OCI-LY3 (cell line): Measurements from ENCODE around the gene RELCH.

Experiments used
- EZH2phosphoT487 ChIP-seq: fragments of 200-600 bp; shearing (Covaris generic); IDR thresholded peaks from 2 replicates; pipeline ENCODE4 v1.6.1; 2018; ENCODE audit warnings: antibody characterized with exemption, mixed run types, low read depth
- TF ChIP-seq, protein P1 (sequence below): fragments of 200-600, 300-600 bp; sonication (generic); IDR thresholded peaks from 2 replicates; pipeline ENCODE4 v1.5.1; 2014; ENCODE audit warnings: antibody characterized with exemption, low read length, low read depth

DNA sequence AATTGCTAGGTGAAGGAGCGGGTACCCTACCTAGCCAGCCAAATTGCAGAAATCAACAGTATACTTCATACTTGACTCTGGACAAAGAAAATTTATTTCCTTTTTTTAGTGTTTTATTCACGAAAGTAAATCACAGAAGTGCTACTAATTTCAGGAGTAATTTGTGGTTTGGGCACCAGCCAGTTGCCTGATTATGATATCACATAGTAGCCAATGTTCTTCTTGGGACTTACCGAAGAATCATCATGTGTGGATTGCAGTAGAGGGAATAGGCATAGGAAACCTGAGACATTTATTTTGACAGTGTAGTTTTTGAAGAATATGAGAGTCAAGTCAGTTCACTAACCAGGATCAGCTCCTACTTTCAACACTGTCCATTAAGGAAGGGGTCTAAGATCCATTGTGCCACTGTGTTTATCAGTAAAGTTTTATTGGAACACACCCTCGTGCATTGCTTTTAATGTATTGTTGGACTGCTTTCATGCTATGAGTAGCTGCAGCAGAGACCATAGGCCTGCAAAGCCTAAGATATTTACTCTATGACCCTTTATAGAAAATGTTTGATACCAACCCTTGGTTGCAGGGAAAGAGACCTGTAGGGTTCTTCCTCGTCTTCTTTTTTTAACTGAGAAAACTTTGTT lies 170.1 kb downstream of the RELCH start:
- TF ChIP-seq, protein P1, sequence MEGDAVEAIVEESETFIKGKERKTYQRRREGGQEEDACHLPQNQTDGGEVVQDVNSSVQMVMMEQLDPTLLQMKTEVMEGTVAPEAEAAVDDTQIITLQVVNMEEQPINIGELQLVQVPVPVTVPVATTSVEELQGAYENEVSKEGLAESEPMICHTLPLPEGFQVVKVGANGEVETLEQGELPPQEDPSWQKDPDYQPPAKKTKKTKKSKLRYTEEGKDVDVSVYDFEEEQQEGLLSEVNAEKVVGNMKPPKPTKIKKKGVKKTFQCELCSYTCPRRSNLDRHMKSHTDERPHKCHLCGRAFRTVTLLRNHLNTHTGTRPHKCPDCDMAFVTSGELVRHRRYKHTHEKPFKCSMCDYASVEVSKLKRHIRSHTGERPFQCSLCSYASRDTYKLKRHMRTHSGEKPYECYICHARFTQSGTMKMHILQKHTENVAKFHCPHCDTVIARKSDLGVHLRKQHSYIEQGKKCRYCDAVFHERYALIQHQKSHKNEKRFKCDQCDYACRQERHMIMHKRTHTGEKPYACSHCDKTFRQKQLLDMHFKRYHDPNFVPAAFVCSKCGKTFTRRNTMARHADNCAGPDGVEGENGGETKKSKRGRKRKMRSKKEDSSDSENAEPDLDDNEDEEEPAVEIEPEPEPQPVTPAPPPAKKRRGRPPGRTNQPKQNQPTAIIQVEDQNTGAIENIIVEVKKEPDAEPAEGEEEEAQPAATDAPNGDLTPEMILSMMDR: no peak
- peak; percentile 91 for TF ChIP-seq EZH2phosphoT487
